ENCODE results near the gene SPOPL.

- TF ChIP-seq, protein P1, sequence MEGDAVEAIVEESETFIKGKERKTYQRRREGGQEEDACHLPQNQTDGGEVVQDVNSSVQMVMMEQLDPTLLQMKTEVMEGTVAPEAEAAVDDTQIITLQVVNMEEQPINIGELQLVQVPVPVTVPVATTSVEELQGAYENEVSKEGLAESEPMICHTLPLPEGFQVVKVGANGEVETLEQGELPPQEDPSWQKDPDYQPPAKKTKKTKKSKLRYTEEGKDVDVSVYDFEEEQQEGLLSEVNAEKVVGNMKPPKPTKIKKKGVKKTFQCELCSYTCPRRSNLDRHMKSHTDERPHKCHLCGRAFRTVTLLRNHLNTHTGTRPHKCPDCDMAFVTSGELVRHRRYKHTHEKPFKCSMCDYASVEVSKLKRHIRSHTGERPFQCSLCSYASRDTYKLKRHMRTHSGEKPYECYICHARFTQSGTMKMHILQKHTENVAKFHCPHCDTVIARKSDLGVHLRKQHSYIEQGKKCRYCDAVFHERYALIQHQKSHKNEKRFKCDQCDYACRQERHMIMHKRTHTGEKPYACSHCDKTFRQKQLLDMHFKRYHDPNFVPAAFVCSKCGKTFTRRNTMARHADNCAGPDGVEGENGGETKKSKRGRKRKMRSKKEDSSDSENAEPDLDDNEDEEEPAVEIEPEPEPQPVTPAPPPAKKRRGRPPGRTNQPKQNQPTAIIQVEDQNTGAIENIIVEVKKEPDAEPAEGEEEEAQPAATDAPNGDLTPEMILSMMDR (IDR thresholded peaks at IDR 0.05): no peak
- no peak for TF ChIP-seq POLR2A (IDR thresholded peaks at IDR 0.05)
These were observed 1.5 kb downstream of the SPOPL start for GRCh38 chr2:138503087-138503442.
